ENCODE data around the gene MFAP5. TPM values are rescaled to one million over a fixed set of nuclear protein-coding genes. Genes with fewer than 3 reads are reported as not detected.

MFAP5 gene
- total and polyA plus RNA-seq, 7 experiments from 2014 or later = not detected

GRCh38 chr12:8698132-8698851, 35.7 kb upstream of the MFAP5 start:
- Histone ChIP-seq H3K27me3 (ENCODE audit: control insufficient read depth in 2 of 2, insufficient read depth in 2 of 2, low read length in 2 of 2) (no peaks in the 10 kb centered on the region), H3K27ac (ENCODE audit: low read depth, low read length) (peak overlapping the region; percentile 79), H3K4me1 (ENCODE audit: control insufficient read depth in 2 of 2, insufficient read depth in 2 of 2, low read length in 2 of 2) (peaks cover 0 to 13% of the 10 kb centered on the region in 2 donors), H3K36me3 (ENCODE audit: control insufficient read depth in 2 of 3, insufficient read depth in 3 of 3, low read length in 3 of 3) (peaks cover 0 to 4% (median 0%) of the 10 kb centered on the region in 3 experiments), H3K9me3 (ENCODE audit: control insufficient read depth in 2 of 3, low read length in 3 of 3) (no peaks in the 10 kb centered on the region), H3K4me3 (ENCODE audit: low read length) (peak overlapping the region; percentile 79)
- peak overlapping the region; percentile 89 to 95 (median 93) for H3K4me3 Mint-ChIP-seq
- H3K27me3 Mint-ChIP-seq = peaks cover 0 to 65% (median 0%) of the 10 kb centered on the region in 5 donors
- peak; percentile 52 for ATAC-seq
- H3K36me3 Mint-ChIP-seq = peaks cover 0 to 3% (median 0%) of the 10 kb centered on the region in 5 donors
- H3K27ac Mint-ChIP-seq = peak overlapping the region; percentile 41 to 92 (median 88)
- POLR2A ChIA-PET = interaction anchor here (0.9 to 1.2 kb wide), 2 partner anchors 193 to 252 kb away, joined by 3 to 5 read pairs; partner anchors contain the start of gene M6PR
- intact Hi-C loops (cut with micrococcal nuclease) = loop anchor here (5.0 to 10.0 kb wide), 9 partner anchors 51 to 1917 kb away; partner anchors contain the start of genes FOXJ2 (in 1 of the 2), MAGOHB (in 1 of the 2), PEX5 (in 1 of the 2) and SPSB2 (in 1 of the 2)
- H3K4me1 Mint-ChIP-seq = peaks cover 11 to 38% (median 35%) of the 10 kb centered on the region in 7 donors
- peaks cover 0 to 1% (median 0%) of the 10 kb centered on the region in 11 donors for H3K9me3 Mint-ChIP-seq
- CTCF ChIA-PET = interaction anchor here (0.6 kb wide), 1 partner anchor 675 kb away, joined by 3 read pairs; no protein-coding TSS in a partner anchor
- peak; percentile 19 to 47 (median 42) for DNase-seq

GRCh38 chr12:8697476-8698131, 35.0 kb upstream of the MFAP5 start, which contains the start of gene RIMKLB:
TSS of gene RIMKLB (plus strand) at chr12:8697991. CDS start at chr12:8713867, 15,876 bp downstream.
- peak within 1 kb of the TSS; percentile 89 to 95 (median 93) for H3K4me3 Mint-ChIP-seq
- peak within 1 kb of the TSS; percentile 79 for H3K27ac ChIP-seq (ENCODE audit: low read depth, low read length)
- peaks cover 0 to 17% of the 10 kb centered on the region in 2 donors for H3K4me1 ChIP-seq (ENCODE audit: control insufficient read depth in 2 of 2, insufficient read depth in 2 of 2, low read length in 2 of 2)
- ChIA-PET CTCF (interaction anchor here (0.6 kb wide), 1 partner anchor 676 kb away, joined by 3 read pairs; no protein-coding TSS in a partner anchor), POLR2A (interaction anchor here (0.9 to 1.2 kb wide), 2 partner anchors 194 to 252 kb away, joined by 3 to 5 read pairs; partner anchors contain the start of gene M6PR)
- no peaks in the 10 kb centered on the region for H3K9me3 ChIP-seq (ENCODE audit: control insufficient read depth in 2 of 3, low read length in 3 of 3)
- H3K4me3 ChIP-seq (ENCODE audit: low read length) = peak within 1 kb of the TSS; percentile 79
- H3K36me3 ChIP-seq (ENCODE audit: control insufficient read depth in 2 of 3, insufficient read depth in 3 of 3, low read length in 3 of 3) = peaks cover 0 to 4% (median 0%) of the 10 kb centered on the region in 3 experiments
- peaks cover 0 to 3% (median 0%) of the 10 kb centered on the region in 5 donors for H3K36me3 Mint-ChIP-seq
- peaks cover 0 to 64% (median 0%) of the 10 kb centered on the region in 5 donors for H3K27me3 Mint-ChIP-seq
- H3K9me3 Mint-ChIP-seq = peaks cover 0 to 1% (median 0%) of the 10 kb centered on the region in 11 donors
- peak within 1 kb of the TSS; percentile 65 to 94 (median 90) for H3K27ac Mint-ChIP-seq
- H3K4me1 Mint-ChIP-seq = peaks cover 11 to 44% (median 42%) of the 10 kb centered on the region in 7 donors
- intact Hi-C loops (cut with micrococcal nuclease) = loop anchor here (1.0 to 10.0 kb wide), 15 partner anchors 15 to 1917 kb away; partner anchors contain the start of genes M6PR (in 2 of the 2), FOXJ2 (in 1 of the 2), GABARAPL1 (in 1 of the 2) and LPCAT3 (in 1 of the 2)
- ATAC-seq (peak; percentile 93), DNase-seq (peak; percentile 59 to 75 (median 72))
- H3K27me3 ChIP-seq (ENCODE audit: control insufficient read depth in 2 of 2, insufficient read depth in 2 of 2, low read length in 2 of 2) = no peaks in the 10 kb centered on the region

- peaks cover 0 to 4% (median 0%) of the 10 kb centered on the region in 3 experiments for H3K36me3 ChIP-seq (ENCODE audit: control insufficient read depth in 2 of 3, insufficient read depth in 3 of 3, low read length in 3 of 3)
- Mint-ChIP-seq H3K36me3 (peaks cover 0 to 3% (median 0%) of the 10 kb centered on the region in 5 donors), H3K9me3 (peaks cover 0 to 1% (median 0%) of the 10 kb centered on the region in 11 donors), H3K27ac (peak overlapping the region; percentile 7 to 94 (median 90)), H3K4me3 (peak overlapping the region; percentile 86 to 94 (median 92)), H3K4me1 (peaks cover 11 to 50% (median 47%) of the 10 kb centered on the region in 7 donors), H3K27me3 (peaks cover 0 to 68% (median 0%) of the 10 kb centered on the region in 5 donors)
- peaks cover 0 to 17% of the 10 kb centered on the region in 2 donors for H3K4me1 ChIP-seq (ENCODE audit: control insufficient read depth in 2 of 2, insufficient read depth in 2 of 2, low read length in 2 of 2)
- H3K4me3 ChIP-seq (ENCODE audit: low read length) = peak overlapping the region; percentile 79
- no peaks in the 10 kb centered on the region for H3K9me3 ChIP-seq (ENCODE audit: control insufficient read depth in 2 of 3, low read length in 3 of 3)
- DNase-seq (peak in 6 of 9 donors; percentile 30 to 45 (median 36)), ATAC-seq (peak; percentile 23)
- intact Hi-C loops (cut with micrococcal nuclease) = loop anchor here (1.0 to 10.0 kb wide), 15 partner anchors 15 to 1918 kb away; partner anchors contain the start of genes M6PR (in 2 of the 2), FOXJ2 (in 1 of the 2), GABARAPL1 (in 1 of the 2) and LPCAT3 (in 1 of the 2)
- POLR2A ChIA-PET = interaction anchor here (0.9 to 1.2 kb wide), 2 partner anchors 194 to 253 kb away, joined by 3 to 5 read pairs; partner anchors contain the start of gene M6PR
- CTCF ChIA-PET = no interaction called here
- H3K27ac ChIP-seq (ENCODE audit: low read depth, low read length) = peak overlapping the region; percentile 72
- H3K27me3 ChIP-seq (ENCODE audit: control insufficient read depth in 2 of 2, insufficient read depth in 2 of 2, low read length in 2 of 2) = no peaks in the 10 kb centered on the region
Observed at GRCh38 chr12:8697120-8697475, 34.5 kb upstream of the MFAP5 start.

GRCh38 chr12:8696442-8697090, 33.9 kb upstream of the MFAP5 start:
- H3K27ac Mint-ChIP-seq = peak overlapping the region; percentile 7 to 94 (median 90)
- POLR2A ChIA-PET = no interaction called here

GRCh38 chr12:8695116-8695515, 32.5 kb upstream of the MFAP5 start:
- H3K27ac Mint-ChIP-seq = peak overlapping the region in 1 of 9 donors; percentile 53
- H3K4me1 Mint-ChIP-seq = peaks cover 11 to 41% (median 39%) of the 10 kb centered on the region in 7 donors
- ATAC-seq (no peak), DNase-seq (no peak)
- intact Hi-C loops (cut with micrococcal nuclease) = loop anchor here (5.0 to 10.0 kb wide), 9 partner anchors 48 to 1920 kb away; partner anchors contain the start of genes FOXJ2 (in 1 of the 2), MAGOHB (in 1 of the 2), PEX5 (in 1 of the 2) and SPSB2 (in 1 of the 2)
- Histone ChIP-seq H3K9me3 (ENCODE audit: control insufficient read depth in 2 of 3, low read length in 3 of 3) (no peaks in the 10 kb centered on the region), H3K4me3 (ENCODE audit: low read length) (no peak overlapping the region), H3K27ac (ENCODE audit: low read depth, low read length) (no peak overlapping the region), H3K36me3 (ENCODE audit: control insufficient read depth in 2 of 3, insufficient read depth in 3 of 3, low read length in 3 of 3) (peaks cover 0 to 4% (median 0%) of the 10 kb centered on the region in 3 experiments), H3K27me3 (ENCODE audit: control insufficient read depth in 2 of 2, insufficient read depth in 2 of 2, low read length in 2 of 2) (no peaks in the 10 kb centered on the region), H3K4me1 (ENCODE audit: control insufficient read depth in 2 of 2, insufficient read depth in 2 of 2, low read length in 2 of 2) (peaks cover 0 to 17% of the 10 kb centered on the region in 2 donors)
- no peak overlapping the region for H3K4me3 Mint-ChIP-seq
- H3K36me3 Mint-ChIP-seq = no peaks in the 10 kb centered on the region
- H3K27me3 Mint-ChIP-seq = peaks cover 0 to 71% (median 0%) of the 10 kb centered on the region in 5 donors
- ChIA-PET POLR2A (no interaction called here), CTCF (interaction anchor here (1.7 kb wide), 1 partner anchor 14 kb away, joined by 6 read pairs; no protein-coding TSS in a partner anchor)
- H3K9me3 Mint-ChIP-seq = peaks cover 0 to 1% (median 0%) of the 10 kb centered on the region in 11 donors

More at GRCh38 chr12:8696442-8697090, 33.9 kb upstream of the MFAP5 start:
- H3K27ac ChIP-seq (ENCODE audit: low read depth, low read length) = peak overlapping the region; percentile 72
- H3K9me3 ChIP-seq (ENCODE audit: control insufficient read depth in 2 of 3, low read length in 3 of 3) = no peaks in the 10 kb centered on the region
- Mint-ChIP-seq H3K4me3 (peak overlapping the region; percentile 86 to 94 (median 92)), H3K9me3 (peaks cover 0 to 1% (median 0%) of the 10 kb centered on the region in 11 donors), H3K27me3 (peaks cover 0 to 71% (median 0%) of the 10 kb centered on the region in 5 donors), H3K36me3 (peaks cover 0 to 3% (median 0%) of the 10 kb centered on the region in 5 donors), H3K4me1 (peaks cover 11 to 51% (median 47%) of the 10 kb centered on the region in 7 donors)
- DNase-seq (no peak), ATAC-seq (no peak)
- peaks cover 0 to 4% (median 0%) of the 10 kb centered on the region in 3 experiments for H3K36me3 ChIP-seq (ENCODE audit: control insufficient read depth in 2 of 3, insufficient read depth in 3 of 3, low read length in 3 of 3)
- no peaks in the 10 kb centered on the region for H3K27me3 ChIP-seq (ENCODE audit: control insufficient read depth in 2 of 2, insufficient read depth in 2 of 2, low read length in 2 of 2)
- peak overlapping the region; percentile 79 for H3K4me3 ChIP-seq (ENCODE audit: low read length)
- peaks cover 0 to 17% of the 10 kb centered on the region in 2 donors for H3K4me1 ChIP-seq (ENCODE audit: control insufficient read depth in 2 of 2, insufficient read depth in 2 of 2, low read length in 2 of 2)
- intact Hi-C loops (cut with micrococcal nuclease) = loop anchor here (1.0 to 10.0 kb wide), 15 partner anchors 14 to 1918 kb away; partner anchors contain the start of genes M6PR (in 2 of the 2), FOXJ2 (in 1 of the 2), GABARAPL1 (in 1 of the 2) and LPCAT3 (in 1 of the 2)
- CTCF ChIA-PET = interaction anchor here (1.7 kb wide), 1 partner anchor 16 kb away, joined by 6 read pairs; no protein-coding TSS in a partner anchor
